ENCODE measurements around the gene EFS. TPM values are rescaled to one million over a fixed set of nuclear protein-coding genes. Genes with fewer than 3 reads are reported as not detected.

Gene EFS
- total and polyA plus RNA-seq, 2 of the 8 experiments (the other 6 are each of a cell fraction or from before 2014, with no cell fraction given) = 27.8 to 28.6 TPM

DNA sequence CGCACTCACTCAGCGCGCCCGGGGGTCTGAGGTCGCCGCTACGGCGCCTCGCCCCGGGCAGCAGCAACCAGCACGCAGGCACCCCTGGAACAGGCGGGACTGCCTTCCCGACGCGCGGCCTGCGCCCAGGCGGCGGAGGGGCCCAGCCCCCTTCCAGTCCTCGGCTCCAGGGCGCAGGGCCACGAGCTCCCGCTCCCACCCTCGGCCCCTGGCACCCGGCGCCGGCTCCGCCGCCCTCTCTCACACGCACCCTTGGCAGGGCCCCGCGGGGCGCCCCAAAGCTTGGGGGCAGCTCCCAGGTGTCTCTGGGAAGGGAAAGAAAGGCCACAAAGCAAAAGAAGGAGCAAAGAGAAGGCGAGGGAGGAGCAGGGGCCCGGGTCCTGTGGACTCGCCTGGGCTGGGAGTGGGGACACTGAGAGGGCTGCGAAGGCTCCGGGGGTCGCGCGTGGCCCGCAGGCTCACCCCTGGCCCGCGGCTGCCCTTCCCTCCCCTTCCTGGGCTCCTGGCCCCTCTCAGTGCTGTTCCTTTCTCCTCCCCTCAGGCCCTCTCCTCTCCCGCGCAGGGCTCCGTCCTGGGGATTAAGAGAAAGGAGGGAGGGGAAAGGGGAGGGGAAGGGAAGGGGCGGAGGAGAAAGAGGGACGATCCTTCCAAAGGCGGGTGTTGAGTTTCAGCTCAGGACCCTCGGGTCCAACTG, 907 bp upstream of the EFS start (continued):
- TF ChIP-seq SUZ12 (IDR thresholded peaks at IDR 0.05; ENCODE audit: low read length) (no peak), PHF8 (conservative IDR thresholded peaks at IDR 0.05; ENCODE audit: low read depth, low read length) (peak; percentile 42; the same call in 1 of the 2 replicates), MAX (IDR thresholded peaks at IDR 0.05) (peak; percentile 71), GABPA (IDR thresholded peaks at IDR 0.05; ENCODE audit: borderline replicate concordance, insufficient read depth, low read length) (no peak), TBP (IDR thresholded peaks at IDR 0.05; ENCODE audit: low read depth, low read length) (peak; percentile 78), TAF7 (optimal IDR thresholded peaks at IDR 0.05; ENCODE audit: borderline replicate concordance, low read depth, low read length) (no peak), MAFK (IDR thresholded peaks at IDR 0.05; ENCODE audit: low read depth, low read length) (no peak), TAF1 (IDR thresholded peaks at IDR 0.05; ENCODE audit: low read depth, low read length) (peak; percentile 63), NRF1 (IDR thresholded peaks at IDR 0.05; ENCODE audit: low read depth, low read length) (no peak), CEBPB (IDR thresholded peaks at IDR 0.05; ENCODE audit: low read depth, low read length) (no peak)
- TF ChIP-seq, protein P1, sequence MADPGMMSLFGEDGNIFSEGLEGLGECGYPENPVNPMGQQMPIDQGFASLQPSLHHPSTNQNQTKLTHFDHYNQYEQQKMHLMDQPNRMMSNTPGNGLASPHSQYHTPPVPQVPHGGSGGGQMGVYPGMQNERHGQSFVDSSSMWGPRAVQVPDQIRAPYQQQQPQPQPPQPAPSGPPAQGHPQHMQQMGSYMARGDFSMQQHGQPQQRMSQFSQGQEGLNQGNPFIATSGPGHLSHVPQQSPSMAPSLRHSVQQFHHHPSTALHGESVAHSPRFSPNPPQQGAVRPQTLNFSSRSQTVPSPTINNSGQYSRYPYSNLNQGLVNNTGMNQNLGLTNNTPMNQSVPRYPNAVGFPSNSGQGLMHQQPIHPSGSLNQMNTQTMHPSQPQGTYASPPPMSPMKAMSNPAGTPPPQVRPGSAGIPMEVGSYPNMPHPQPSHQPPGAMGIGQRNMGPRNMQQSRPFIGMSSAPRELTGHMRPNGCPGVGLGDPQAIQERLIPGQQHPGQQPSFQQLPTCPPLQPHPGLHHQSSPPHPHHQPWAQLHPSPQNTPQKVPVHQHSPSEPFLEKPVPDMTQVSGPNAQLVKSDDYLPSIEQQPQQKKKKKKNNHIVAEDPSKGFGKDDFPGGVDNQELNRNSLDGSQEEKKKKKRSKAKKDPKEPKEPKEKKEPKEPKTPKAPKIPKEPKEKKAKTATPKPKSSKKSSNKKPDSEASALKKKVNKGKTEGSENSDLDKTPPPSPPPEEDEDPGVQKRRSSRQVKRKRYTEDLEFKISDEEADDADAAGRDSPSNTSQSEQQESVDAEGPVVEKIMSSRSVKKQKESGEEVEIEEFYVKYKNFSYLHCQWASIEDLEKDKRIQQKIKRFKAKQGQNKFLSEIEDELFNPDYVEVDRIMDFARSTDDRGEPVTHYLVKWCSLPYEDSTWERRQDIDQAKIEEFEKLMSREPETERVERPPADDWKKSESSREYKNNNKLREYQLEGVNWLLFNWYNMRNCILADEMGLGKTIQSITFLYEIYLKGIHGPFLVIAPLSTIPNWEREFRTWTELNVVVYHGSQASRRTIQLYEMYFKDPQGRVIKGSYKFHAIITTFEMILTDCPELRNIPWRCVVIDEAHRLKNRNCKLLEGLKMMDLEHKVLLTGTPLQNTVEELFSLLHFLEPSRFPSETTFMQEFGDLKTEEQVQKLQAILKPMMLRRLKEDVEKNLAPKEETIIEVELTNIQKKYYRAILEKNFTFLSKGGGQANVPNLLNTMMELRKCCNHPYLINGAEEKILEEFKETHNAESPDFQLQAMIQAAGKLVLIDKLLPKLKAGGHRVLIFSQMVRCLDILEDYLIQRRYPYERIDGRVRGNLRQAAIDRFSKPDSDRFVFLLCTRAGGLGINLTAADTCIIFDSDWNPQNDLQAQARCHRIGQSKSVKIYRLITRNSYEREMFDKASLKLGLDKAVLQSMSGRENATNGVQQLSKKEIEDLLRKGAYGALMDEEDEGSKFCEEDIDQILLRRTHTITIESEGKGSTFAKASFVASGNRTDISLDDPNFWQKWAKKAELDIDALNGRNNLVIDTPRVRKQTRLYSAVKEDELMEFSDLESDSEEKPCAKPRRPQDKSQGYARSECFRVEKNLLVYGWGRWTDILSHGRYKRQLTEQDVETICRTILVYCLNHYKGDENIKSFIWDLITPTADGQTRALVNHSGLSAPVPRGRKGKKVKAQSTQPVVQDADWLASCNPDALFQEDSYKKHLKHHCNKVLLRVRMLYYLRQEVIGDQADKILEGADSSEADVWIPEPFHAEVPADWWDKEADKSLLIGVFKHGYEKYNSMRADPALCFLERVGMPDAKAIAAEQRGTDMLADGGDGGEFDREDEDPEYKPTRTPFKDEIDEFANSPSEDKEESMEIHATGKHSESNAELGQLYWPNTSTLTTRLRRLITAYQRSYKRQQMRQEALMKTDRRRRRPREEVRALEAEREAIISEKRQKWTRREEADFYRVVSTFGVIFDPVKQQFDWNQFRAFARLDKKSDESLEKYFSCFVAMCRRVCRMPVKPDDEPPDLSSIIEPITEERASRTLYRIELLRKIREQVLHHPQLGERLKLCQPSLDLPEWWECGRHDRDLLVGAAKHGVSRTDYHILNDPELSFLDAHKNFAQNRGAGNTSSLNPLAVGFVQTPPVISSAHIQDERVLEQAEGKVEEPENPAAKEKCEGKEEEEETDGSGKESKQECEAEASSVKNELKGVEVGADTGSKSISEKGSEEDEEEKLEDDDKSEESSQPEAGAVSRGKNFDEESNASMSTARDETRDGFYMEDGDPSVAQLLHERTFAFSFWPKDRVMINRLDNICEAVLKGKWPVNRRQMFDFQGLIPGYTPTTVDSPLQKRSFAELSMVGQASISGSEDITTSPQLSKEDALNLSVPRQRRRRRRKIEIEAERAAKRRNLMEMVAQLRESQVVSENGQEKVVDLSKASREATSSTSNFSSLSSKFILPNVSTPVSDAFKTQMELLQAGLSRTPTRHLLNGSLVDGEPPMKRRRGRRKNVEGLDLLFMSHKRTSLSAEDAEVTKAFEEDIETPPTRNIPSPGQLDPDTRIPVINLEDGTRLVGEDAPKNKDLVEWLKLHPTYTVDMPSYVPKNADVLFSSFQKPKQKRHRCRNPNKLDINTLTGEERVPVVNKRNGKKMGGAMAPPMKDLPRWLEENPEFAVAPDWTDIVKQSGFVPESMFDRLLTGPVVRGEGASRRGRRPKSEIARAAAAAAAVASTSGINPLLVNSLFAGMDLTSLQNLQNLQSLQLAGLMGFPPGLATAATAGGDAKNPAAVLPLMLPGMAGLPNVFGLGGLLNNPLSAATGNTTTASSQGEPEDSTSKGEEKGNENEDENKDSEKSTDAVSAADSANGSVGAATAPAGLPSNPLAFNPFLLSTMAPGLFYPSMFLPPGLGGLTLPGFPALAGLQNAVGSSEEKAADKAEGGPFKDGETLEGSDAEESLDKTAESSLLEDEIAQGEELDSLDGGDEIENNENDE (IDR thresholded peaks at IDR 0.05; ENCODE audit: insufficient replicate concordance, low read length) = no peak
